Left ventricle myocardium inferior (tissue), 1 donor: ENCODE data around the gene NUDT12. TPM values are rescaled to one million over a fixed set of nuclear protein-coding genes. Genes with fewer than 3 reads are reported as not detected.

ENCODE experiments used
- DNase-seq: peaks from one replicate; pipeline ENCODE4 v3.0.0-alpha.2; 2020
- H3K27ac ChIP-seq: fragments of 200-600 bp; replicated peaks from 2 replicates; pipeline ENCODE4 v1.8.0; 2021
- H3K27me3 ChIP-seq: fragments of 200-600 bp; 2 replicates; pipeline ENCODE4 v1.8.0; 2021; ENCODE audit warnings: low read depth
- H3K36me3 ChIP-seq: fragments of 200-600 bp; 2 replicates; pipeline ENCODE4 v1.8.0; 2021
- H3K4me1 ChIP-seq: fragments of 200-600 bp; 2 replicates; pipeline ENCODE4 v1.8.0; 2021
- H3K4me3 ChIP-seq: fragments of 200-600 bp; 2 replicates; pipeline ENCODE4 v1.8.0; 2021; ENCODE audit warnings: mild to moderate bottlenecking, moderate library complexity
- H3K9me3 ChIP-seq: fragments of 200-600 bp; replicated peaks from 2 replicates; pipeline ENCODE4 v1.8.0; 2021
- CTCF ChIP-seq: fragments of 200-600 bp; IDR thresholded peaks from 2 replicates; pipeline ENCODE4 v1.8.0; 2021; ENCODE audit warnings: antibody characterized with exemption, mild to moderate bottlenecking, borderline replicate concordance
- intact Hi-C: fragments of 100-400 bp; cut with micrococcal nuclease; formaldehyde crosslinking; loops from one replicate; pipeline ENCODE4 v1.11.0; 2022
- total RNA-seq: library from RNA; stranded (reverse); fragmentation: NEBNext Ultra II Directional; extraction: Animal tissue kit (Norgen Biotek cat#: 25700); gene quantifications from one replicate; pipeline ENCODE4 v1.2.1, GENCODE V29; 2021
- donor health status: DM: no; HTN: yes; CAD: no; lungs with severe emphysema.

Gene NUDT12
- total RNA-seq, 1 donor from 2014 or later = 13.6 TPM

- intact Hi-C loops = no loop called here
- no peaks in the 10 kb centered on the region for H3K9me3 ChIP-seq
- TF ChIP-seq CTCF = no peak
- H3K36me3 ChIP-seq = no peaks in the 10 kb centered on the region
- H3K4me3 ChIP-seq = no peak overlapping the region
- H3K27ac ChIP-seq = no peak overlapping the region
- DNase-seq = no peak
- no peaks in the 10 kb centered on the region for H3K4me1 ChIP-seq
- no peaks in the 10 kb centered on the region for H3K27me3 ChIP-seq
Measured at GRCh38 chr5:103514371-103514770, 48.2 kb downstream of the NUDT12 start.

- no peak for TF ChIP-seq CTCF
- Histone ChIP-seq H3K36me3 (no peaks in the 10 kb centered on the region), H3K4me3 (no peak overlapping the region), H3K27me3 (no peaks in the 10 kb centered on the region), H3K27ac (no peak overlapping the region), H3K4me1 (no peaks in the 10 kb centered on the region), H3K9me3 (no peaks in the 10 kb centered on the region)
- intact Hi-C loops = no loop called here
- no peak for DNase-seq
Measured at GRCh38 chr5:103513701-103514100, 48.9 kb downstream of the NUDT12 start.

GRCh38 chr5:103512500-103512899 lies 50.1 kb downstream of the NUDT12 start:
- Histone ChIP-seq H3K27me3 (no peaks in the 10 kb centered on the region), H3K4me3 (no peak overlapping the region), H3K27ac (no peak overlapping the region), H3K36me3 (no peaks in the 10 kb centered on the region), H3K4me1 (no peaks in the 10 kb centered on the region), H3K9me3 (peaks cover 2% of the 10 kb centered on the region)
- intact Hi-C loops = no loop called here
- no peak for TF ChIP-seq CTCF
- no peak for DNase-seq

GRCh38 chr5:103511554-103511885 lies 51.1 kb downstream of the NUDT12 start:
- Histone ChIP-seq H3K9me3 (peaks cover 12% of the 10 kb centered on the region), H3K27ac (no peak overlapping the region), H3K4me1 (no peaks in the 10 kb centered on the region), H3K27me3 (no peaks in the 10 kb centered on the region), H3K36me3 (no peaks in the 10 kb centered on the region), H3K4me3 (no peak overlapping the region)
- no peak for DNase-seq
- no peak for TF ChIP-seq CTCF
- intact Hi-C loops = no loop called here

- no peak overlapping the region for H3K27ac ChIP-seq
- H3K36me3 ChIP-seq = no peaks in the 10 kb centered on the region
- intact Hi-C loops = no loop called here
- no peak for DNase-seq
- no peak overlapping the region for H3K4me3 ChIP-seq
- no peaks in the 10 kb centered on the region for H3K27me3 ChIP-seq
- H3K9me3 ChIP-seq = peaks cover 17% of the 10 kb centered on the region
- no peak for TF ChIP-seq CTCF
- H3K4me1 ChIP-seq = no peaks in the 10 kb centered on the region
Measured at GRCh38 chr5:103510851-103511553, 51.6 kb downstream of the NUDT12 start.
